HEK293 (cell line): ENCODE measurements around the gene CACNA1S.

Experiments used
- BCL11A ChIP-seq: fragments of 450-650 bp; formaldehyde crosslinking; IDR thresholded peaks from 2 replicates; pipeline ENCODE4 v1.5.1; 2016; ENCODE audit warnings: low read depth, missing biosample characterization, missing genetic modification characterization
- EGR2 ChIP-seq: fragments of 450-650 bp; formaldehyde crosslinking; IDR thresholded peaks from 2 replicates; pipeline ENCODE4 v1.5.1; 2016; ENCODE audit warnings: low read depth, missing biosample characterization, missing genetic modification characterization
- GLI4 ChIP-seq: fragments of 450-650 bp; formaldehyde crosslinking; IDR thresholded peaks from 2 replicates; pipeline ENCODE4 v1.5.1; 2016; ENCODE audit warnings: missing biosample characterization, missing genetic modification characterization
- HIC1 ChIP-seq: fragments of 450-650 bp; formaldehyde crosslinking; IDR thresholded peaks from 2 replicates; pipeline ENCODE4 v1.5.1; 2016; ENCODE audit warnings: missing biosample characterization, missing genetic modification characterization
- HOXA7 ChIP-seq: sonication (generic); formaldehyde crosslinking; IDR thresholded peaks from 2 replicates; pipeline ENCODE4 v1.8.1; 2022; ENCODE audit warnings: missing genetic modification reagents, borderline replicate concordance
- IKZF3 ChIP-seq: fragments of 450-650 bp; IDR thresholded peaks from 2 replicates; pipeline ENCODE4 v1.5.0; 2018; ENCODE audit warnings: missing biosample characterization, mild to moderate bottlenecking, missing genetic modification characterization, moderate library complexity
- KLF17 ChIP-seq: fragments of 450-650 bp; formaldehyde crosslinking; IDR thresholded peaks from 2 replicates; pipeline ENCODE4 v1.5.1; 2016; ENCODE audit warnings: missing biosample characterization, missing genetic modification characterization
- KLF8 ChIP-seq: fragments of 450-650 bp; formaldehyde crosslinking; IDR thresholded peaks from 2 replicates; pipeline ENCODE4 v1.5.1; 2016; ENCODE audit warnings: missing biosample characterization, missing genetic modification characterization
- PATZ1 ChIP-seq: fragments of 450-650 bp; formaldehyde crosslinking; IDR thresholded peaks from 2 replicates; pipeline ENCODE4 v1.5.1; 2016; ENCODE audit warnings: missing biosample characterization, missing genetic modification characterization
- REPIN1 ChIP-seq: fragments of 450-650 bp; formaldehyde crosslinking; IDR thresholded peaks from 2 replicates; pipeline ENCODE4 v1.5.1; 2017; ENCODE audit warnings: missing biosample characterization, missing genetic modification characterization, low read depth
- TCF7L2 ChIP-seq: IDR thresholded peaks from 2 replicates; pipeline ENCODE4 v1.6.1; 2011; ENCODE audit warnings: low read depth, mild to moderate bottlenecking, inconsistent platforms, low read length, moderate library complexity, borderline replicate concordance
- TRIM28 ChIP-seq: IDR thresholded peaks from 2 replicates; pipeline ENCODE4 v1.6.1; 2011; ENCODE audit warnings: low read length, control low read depth, borderline replicate concordance
- WT1 ChIP-seq: fragments of 450-650 bp; formaldehyde crosslinking; IDR thresholded peaks from 2 replicates; pipeline ENCODE4 v1.5.1; 2016; ENCODE audit warnings: missing biosample characterization, missing genetic modification characterization
- ZBTB20 ChIP-seq: fragments of 450-650 bp; formaldehyde crosslinking; IDR thresholded peaks from 2 replicates; pipeline ENCODE4 v1.5.1; 2016; ENCODE audit warnings: missing biosample characterization, missing genetic modification characterization
- ZBTB7A ChIP-seq: fragments of 450-650 bp; formaldehyde crosslinking; IDR thresholded peaks from 2 replicates; pipeline ENCODE4 v1.5.1; 2016; ENCODE audit warnings: low read depth, missing biosample characterization, missing genetic modification characterization
- ZNF121 ChIP-seq: fragments of 450-650 bp; formaldehyde crosslinking; IDR thresholded peaks from 2 replicates; pipeline ENCODE4 v1.5.1; 2016; ENCODE audit warnings: missing biosample characterization, missing genetic modification characterization
- ZNF146 ChIP-seq: fragments of 450-650 bp; formaldehyde crosslinking; IDR thresholded peaks from 2 replicates; pipeline ENCODE4 v1.5.1; 2016; ENCODE audit warnings: missing biosample characterization, missing genetic modification characterization
- ZNF239 ChIP-seq: fragments of 450-650 bp; formaldehyde crosslinking; IDR thresholded peaks from 2 replicates; pipeline ENCODE4 v1.5.1; 2016; ENCODE audit warnings: missing biosample characterization, missing genetic modification characterization
- ZNF280C ChIP-seq: fragments of 450-650 bp; formaldehyde crosslinking; IDR thresholded peaks from 2 replicates; pipeline ENCODE4 v1.5.1; 2016; ENCODE audit warnings: missing biosample characterization, missing genetic modification characterization
- ZNF302 ChIP-seq: fragments of 450-650 bp; formaldehyde crosslinking; IDR thresholded peaks from 2 replicates; pipeline ENCODE4 v1.5.1; 2016; ENCODE audit warnings: missing biosample characterization, missing genetic modification characterization, low read depth
- ZNF335 ChIP-seq: fragments of 450-650 bp; formaldehyde crosslinking; conservative IDR thresholded peaks from 2 replicates; pipeline ENCODE4 v1.5.1; 2016; ENCODE audit warnings: missing biosample characterization, missing genetic modification characterization
- ZNF341 ChIP-seq: fragments of 450-650 bp; formaldehyde crosslinking; IDR thresholded peaks from 2 replicates; pipeline ENCODE4; 2016; ENCODE audit warnings: low read depth, missing biosample characterization, missing genetic modification characterization
- ZNF473 ChIP-seq: fragments of 450-650 bp; formaldehyde crosslinking; IDR thresholded peaks from 2 replicates; pipeline ENCODE4 v1.5.1; 2017; ENCODE audit warnings: missing biosample characterization, missing genetic modification characterization
- ZNF510 ChIP-seq: fragments of 450-650 bp; formaldehyde crosslinking; IDR thresholded peaks from 2 replicates; pipeline ENCODE4 v1.5.1; 2018; ENCODE audit warnings: mild to moderate bottlenecking, missing genetic modification characterization, missing biosample characterization; ENCODE audit not compliant: insufficient replicate concordance
- ZNF513 ChIP-seq: fragments of 450-650 bp; IDR thresholded peaks from 2 replicates; pipeline ENCODE4 v1.5.1; 2018; ENCODE audit warnings: missing biosample characterization, missing genetic modification characterization
- ZNF558 ChIP-seq: fragments of 450-650 bp; formaldehyde crosslinking; IDR thresholded peaks from 2 replicates; pipeline ENCODE4 v1.5.1; 2016; ENCODE audit warnings: missing biosample characterization, missing genetic modification characterization
- ZNF560 ChIP-seq: fragments of 450-650 bp; formaldehyde crosslinking; IDR thresholded peaks from 2 replicates; pipeline ENCODE4 v1.5.1; 2017; ENCODE audit warnings: missing biosample characterization, missing genetic modification characterization, borderline replicate concordance
- ZNF610 ChIP-seq: fragments of 450-650 bp; formaldehyde crosslinking; IDR thresholded peaks from 2 replicates; pipeline ENCODE4 v1.5.1; 2016; ENCODE audit warnings: missing biosample characterization, missing genetic modification characterization, borderline replicate concordance
- ZNF621 ChIP-seq: fragments of 450-650 bp; formaldehyde crosslinking; IDR thresholded peaks from 2 replicates; pipeline ENCODE4 v1.5.1; 2017; ENCODE audit warnings: missing biosample characterization, missing genetic modification characterization
- ZNF701 ChIP-seq: fragments of 450-650 bp; formaldehyde crosslinking; IDR thresholded peaks from 2 replicates; pipeline ENCODE4 v1.5.1; 2016; ENCODE audit warnings: missing biosample characterization, missing genetic modification characterization
- ZNF768 ChIP-seq: fragments of 450-650 bp; formaldehyde crosslinking; IDR thresholded peaks from 2 replicates; pipeline ENCODE4 v1.5.1; 2018; ENCODE audit warnings: missing biosample characterization, mild to moderate bottlenecking, missing genetic modification characterization

Gene CACNA1S

GRCh38 chr1:201114245-201115131 lies 2.3 kb upstream of the CACNA1S start (continued):
- no peak for TF ChIP-seq ZNF473 (tag by site-specific recombination)
- no peak for TF ChIP-seq ZNF560 (tag by site-specific recombination)
- no peak for TF ChIP-seq KLF8 (tag by site-specific recombination)
- TF ChIP-seq EGR2 (tag by site-specific recombination) = peak; percentile 52
- no peak for TF ChIP-seq GLI4
- peak; percentile 100 for TF ChIP-seq ZNF341 (tag by site-specific recombination)
- peak; percentile 62 for TF ChIP-seq ZNF335 (tag by site-specific recombination)
- no peak for TF ChIP-seq ZNF621 (tag by site-specific recombination)
- TF ChIP-seq TRIM28 = peak; percentile 55; the same call in 1 of the 2 replicates
- no peak for TF ChIP-seq ZNF121
- TF ChIP-seq ZNF146 (tag by site-specific recombination) = no peak
- no peak for TF ChIP-seq ZNF701 (tag by site-specific recombination)
- no peak for TF ChIP-seq TCF7L2
- TF ChIP-seq ZNF510 = no peak
- TF ChIP-seq ZNF239 (tag by site-specific recombination) = no peak
- no peak for TF ChIP-seq ZNF558 (tag by site-specific recombination)
- TF ChIP-seq ZNF610 = no peak
- no peak for TF ChIP-seq ZNF513 (tag by site-specific recombination)
- peak; percentile 45; the same call in 1 of the 2 replicates for TF ChIP-seq WT1 (tag by site-specific recombination)
- peak; percentile 70 for TF ChIP-seq HIC1 (tag by site-specific recombination)
- peak; percentile 34; the same call in 1 of the 2 replicates for TF ChIP-seq ZBTB20 (tag by site-specific recombination)
- peak; percentile 42 for TF ChIP-seq PATZ1 (tag by site-specific recombination)
- TF ChIP-seq HOXA7 (CRISPR knock-in tag) = no peak
- TF ChIP-seq ZNF280C (tag by site-specific recombination) = no peak
- no peak for TF ChIP-seq REPIN1 (tag by site-specific recombination)
- TF ChIP-seq ZBTB7A (tag by site-specific recombination) = no peak
- peak; percentile 93 for TF ChIP-seq IKZF3
- no peak for TF ChIP-seq ZNF302 (tag by site-specific recombination)
- peak; percentile 66; the same call in 1 of the 2 replicates for TF ChIP-seq KLF17 (tag by site-specific recombination)
- no peak for TF ChIP-seq BCL11A (tag by site-specific recombination)
- no peak for TF ChIP-seq ZNF768 (tag by site-specific recombination)
